HG03025 (cell line): Measurements from ENCODE around the gene SINHCAF.
A peak's percentile ranks its signal among the peaks of the same experiment; 100 is the strongest.

Source experiments
- ATAC-seq: cut with Tn5 transposase; IDR thresholded peaks from one replicate; pipeline ENCODE4 v1.9.1; 2021; ENCODE audit warnings: mild to moderate bottlenecking, moderate library complexity; ENCODE audit not compliant: unreplicated experiment, low FRiP score

Gene SINHCAF

GRCh38 chr12:31311634-31312258 lies 14.2 kb downstream of the SINHCAF start:
- no peak for ATAC-seq

- ATAC-seq, result no peak
Observed at GRCh38 chr12:31310488-31310887, 15.5 kb downstream of the SINHCAF start.

DNA sequence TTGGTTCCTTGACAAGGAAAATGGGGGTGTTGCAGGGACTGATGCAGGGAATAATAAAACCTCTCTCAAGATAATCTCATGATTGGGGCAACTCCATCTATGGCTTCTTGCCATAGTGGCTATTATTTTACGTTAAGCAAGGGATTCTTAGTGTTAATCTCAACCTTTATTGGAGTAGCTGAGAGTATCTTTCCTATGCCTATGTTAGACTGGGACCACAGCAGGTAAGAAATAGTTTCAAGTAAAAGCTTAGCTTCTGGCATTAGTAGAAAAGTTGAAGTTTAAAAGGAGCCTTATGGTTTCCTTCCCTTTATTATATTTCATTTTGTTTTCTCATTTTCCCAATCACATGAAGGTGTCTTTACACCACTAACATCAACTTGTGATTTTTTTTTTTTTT lies 16.7 kb downstream of the SINHCAF start:
- ATAC-seq, result no peak

GRCh38 chr12:31308116-31308515 lies 17.8 kb downstream of the SINHCAF start:
- no peak for ATAC-seq

DNA sequence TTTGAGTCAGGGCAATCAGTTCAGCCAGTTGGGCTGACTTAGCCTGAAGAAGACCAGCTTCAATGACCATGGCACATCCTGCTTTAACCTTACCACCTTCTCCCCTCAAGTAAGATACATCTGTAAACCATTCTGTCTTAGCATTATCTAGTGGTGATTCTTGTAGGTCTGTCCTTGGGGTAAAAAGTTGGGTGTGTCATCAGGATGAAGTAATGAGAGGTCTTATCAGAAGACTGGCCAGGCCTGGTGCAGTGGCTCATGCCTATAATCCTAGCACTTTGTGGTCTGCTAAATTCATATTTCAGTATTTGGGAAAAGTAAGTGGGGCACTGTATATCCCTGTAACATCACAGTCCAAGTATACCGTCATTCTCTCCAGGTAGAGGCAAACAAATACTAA lies 19.1 kb downstream of the SINHCAF start:
- no peak for ATAC-seq

DNA sequence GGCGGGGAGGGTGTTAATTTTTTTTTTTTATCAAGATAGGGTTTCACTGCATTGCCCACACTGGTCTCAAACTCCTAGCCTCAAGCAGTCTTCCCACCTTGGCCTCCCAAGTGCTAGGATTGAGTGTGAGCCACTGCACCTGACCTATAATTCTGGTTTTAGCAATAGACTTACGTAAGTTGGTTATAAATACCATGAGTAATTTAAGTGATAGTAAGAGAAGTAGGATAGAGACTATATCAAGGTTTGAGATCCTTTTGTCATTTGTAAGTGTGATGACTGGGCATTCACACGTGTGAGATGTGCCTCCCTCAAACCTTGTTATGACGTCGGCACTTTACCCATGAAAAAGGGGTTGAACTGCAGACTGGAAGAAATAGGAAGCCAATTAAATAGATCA lies 22.5 kb downstream of the SINHCAF start:
- no peak for ATAC-seq

- ATAC-seq, result no peak
Observed at GRCh38 chr12:31301311-31301710, 24.6 kb downstream of the SINHCAF start.

DNA sequence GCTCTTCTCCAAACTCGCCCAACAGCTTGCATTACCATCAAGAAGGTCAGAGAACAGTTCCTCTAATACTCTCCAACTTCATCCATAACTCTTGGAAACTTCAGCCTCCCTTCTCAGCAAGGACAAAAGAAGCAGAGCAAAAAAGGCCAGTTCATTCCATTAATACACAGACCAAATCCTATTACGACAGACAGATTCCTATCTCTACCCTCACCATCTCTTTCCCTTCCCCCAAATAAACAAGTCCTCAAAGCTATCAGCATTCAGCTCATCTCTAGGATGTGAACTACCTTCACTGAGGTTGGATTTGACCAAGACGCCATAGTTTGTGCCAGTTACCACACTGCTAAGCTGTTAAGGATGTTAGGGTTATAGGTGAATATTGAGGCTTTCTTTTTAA lies 25.2 kb downstream of the SINHCAF start:
- no peak for ATAC-seq

- no peak for ATAC-seq
Observed at GRCh38 chr12:31300341-31300740, 25.6 kb downstream of the SINHCAF start.

DNA sequence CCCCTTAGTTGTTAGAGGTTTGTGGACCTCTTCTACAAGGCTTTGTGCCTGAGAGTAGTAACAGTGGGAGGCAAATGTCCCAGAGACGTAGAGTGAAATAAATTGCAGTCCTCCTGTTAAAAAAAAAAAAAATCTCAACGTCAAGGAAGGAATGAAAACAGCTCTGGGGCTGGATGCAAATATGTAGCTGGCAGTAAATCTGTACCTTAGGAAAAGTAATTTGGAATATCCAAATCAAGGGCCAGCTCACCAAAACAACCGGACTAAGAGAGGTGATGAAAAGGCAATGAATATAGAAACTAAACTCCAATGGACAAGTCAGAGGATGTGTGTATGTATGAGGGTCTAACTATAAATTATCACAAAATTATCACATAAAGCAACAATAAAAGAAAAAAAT lies 27.0 kb downstream of the SINHCAF start:
- no peak for ATAC-seq

DNA sequence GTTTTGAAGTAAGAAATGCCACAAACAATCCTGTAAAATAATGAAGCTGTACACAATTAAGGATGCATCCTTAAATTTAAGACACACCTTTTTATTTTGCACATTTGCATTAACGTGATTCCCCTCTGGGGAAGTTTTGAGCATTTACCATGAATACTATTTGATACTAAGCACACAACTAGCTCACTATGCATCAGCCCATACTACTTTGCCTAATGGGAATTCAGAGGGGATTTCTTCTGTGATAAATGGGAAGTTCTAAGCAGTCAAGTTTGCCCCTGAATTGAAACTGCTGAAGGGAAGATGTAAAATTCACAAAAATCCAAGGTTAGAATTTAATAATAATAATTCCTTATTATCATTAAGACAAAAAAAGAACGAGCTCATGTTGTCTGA lies 27.4 kb downstream of the SINHCAF start:
- no peak for ATAC-seq

- ATAC-seq, result peak; percentile 37
Observed at GRCh38 chr12:31297572-31298514, 28.1 kb downstream of the SINHCAF start.

DNA sequence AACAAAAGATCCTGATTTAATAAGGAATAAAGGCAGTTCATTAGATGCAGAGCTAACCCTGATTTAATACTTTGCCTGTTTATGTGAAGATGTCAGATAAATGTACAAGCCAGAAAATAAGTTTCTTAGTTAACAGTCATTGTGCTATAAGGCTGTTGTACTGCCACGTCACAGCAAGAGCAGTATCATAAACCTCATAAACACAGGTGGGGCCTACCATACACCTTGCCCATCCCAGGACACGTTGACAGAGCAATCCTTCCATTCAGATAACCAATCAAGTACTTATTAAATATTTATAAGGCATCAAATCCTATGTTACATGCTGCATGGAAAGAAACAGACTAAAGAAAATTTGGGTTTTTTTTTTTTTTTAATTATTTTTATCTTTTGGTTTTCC lies 36.5 kb downstream of the SINHCAF start:
- no peak for ATAC-seq

- no peak for ATAC-seq
Observed at GRCh38 chr12:31288381-31288780, 37.6 kb downstream of the SINHCAF start.

- no peak for ATAC-seq
Observed at GRCh38 chr12:31280183-31280582, 45.8 kb downstream of the SINHCAF start.

- no peak for ATAC-seq
Observed at GRCh38 chr12:31279390-31279924, 46.5 kb downstream of the SINHCAF start.

- no peak for ATAC-seq
Observed at GRCh38 chr12:31278832-31279231, 47.1 kb downstream of the SINHCAF start.

GRCh38 chr12:31278424-31278823 lies 47.5 kb downstream of the SINHCAF start:
- no peak for ATAC-seq

- ATAC-seq, result no peak
Observed at GRCh38 chr12:31277081-31277480, 48.9 kb downstream of the SINHCAF start.

DNA sequence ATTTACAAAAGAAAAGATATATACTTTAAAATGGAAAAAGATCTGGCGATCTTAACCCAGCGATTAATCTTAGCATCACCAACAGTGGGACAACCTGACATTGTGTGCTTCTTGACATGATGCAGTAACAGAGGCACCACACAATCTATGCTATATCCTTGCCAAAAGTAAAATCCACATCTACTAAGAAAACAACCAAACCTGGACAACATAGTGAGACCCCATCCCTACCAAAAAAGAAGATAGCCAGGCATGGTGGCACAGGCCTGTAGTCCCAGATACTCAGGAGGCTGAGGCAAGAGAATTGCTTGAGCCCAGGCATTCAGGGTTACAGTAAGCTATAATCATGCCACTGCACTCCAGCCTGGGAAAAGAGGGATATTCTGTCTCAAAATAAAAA lies 50.5 kb downstream of the SINHCAF start:
- no peak for ATAC-seq

- ATAC-seq, result no peak
Observed at GRCh38 chr12:31274520-31275300, 51.2 kb downstream of the SINHCAF start.
